ENCODE results near the gene FAM163B.

Gene FAM163B

GRCh38 chr9:133539991-133540697, 69.0 kb downstream of the FAM163B start:
- DNase-seq, result no peak

- DNase-seq, result no peak
These were observed 70.0 kb downstream of the FAM163B start for GRCh38 chr9:133538851-133539833.

- DNase-seq, result no peak
These were observed 71.0 kb downstream of the FAM163B start for GRCh38 chr9:133538176-133538575.

- no peak for DNase-seq
These were observed 71.9 kb downstream of the FAM163B start for GRCh38 chr9:133537257-133537656.

- no peak for DNase-seq
These were observed 72.7 kb downstream of the FAM163B start for GRCh38 chr9:133536536-133536935.

GRCh38 chr9:133536080-133536479, 73.1 kb downstream of the FAM163B start:
- no peak for DNase-seq

GRCh38 chr9:133535306-133535877, 73.8 kb downstream of the FAM163B start:
- no peak for DNase-seq

GRCh38 chr9:133534346-133535291, 74.6 kb downstream of the FAM163B start, which contains the start of gene ADAMTSL2:
ADAMTSL2 (plus strand) TSS chr9:133534704; CDS start chr9:133536713, 2,009 bp downstream.
- peak; percentile 87 for DNase-seq

GRCh38 chr9:133533857-133534256, 75.3 kb downstream of the FAM163B start:
- no peak for DNase-seq

GRCh38 chr9:133532937-133533668, 76.1 kb downstream of the FAM163B start:
- DNase-seq, result peak; percentile 74

GRCh38 chr9:133531293-133531692, 77.9 kb downstream of the FAM163B start:
- DNase-seq, result no peak

GRCh38 chr9:133529874-133530273, 79.3 kb downstream of the FAM163B start:
- no peak for DNase-seq

GRCh38 chr9:133529457-133529856, 79.7 kb downstream of the FAM163B start:
- DNase-seq, result no peak

GRCh38 chr9:133528876-133529241, 80.3 kb downstream of the FAM163B start:
- DNase-seq, result peak; percentile 38

- DNase-seq, result no peak
These were observed 81.0 kb downstream of the FAM163B start for GRCh38 chr9:133528001-133528875.

- no peak for DNase-seq
These were observed 81.7 kb downstream of the FAM163B start for GRCh38 chr9:133527444-133527920.

Data from COR-L47 (cell line).